PC-3 (cell line): ENCODE results near the gene DZANK1. TPM values are rescaled to one million over a fixed set of nuclear protein-coding genes. Genes with fewer than 3 reads are reported as not detected.

Experiments used
- ATAC-seq: fragments of 200-7000 bp; cut with Tn5 transposase; 2 replicates; pipeline ENCODE4 v1.9.1; 2020; ENCODE audit warnings: mild to moderate bottlenecking, moderate library complexity
- BruUV-seq: library from RNA; stranded (reverse); fragments of 400-500 nt; replicated peaks from 2 replicates; lab custom pipeline; 2021; lab: Mats Ljungman, UMichigan
- CTCF ChIA-PET: fragments of 300-600 bp; sonication (Branson Sonifier 250); formaldehyde crosslinking; loops from one replicate; lab custom pipeline; 2022; ENCODE audit warnings: antibody characterized with exemption; lab: Charles Lee
- POLR2A ChIA-PET: fragments of 300-600 bp; sonication (Branson Sonifier 250); formaldehyde crosslinking; loops from one replicate; lab custom pipeline; 2022; ENCODE audit warnings: antibody characterized with exemption; ENCODE audit not compliant: unreplicated experiment; lab: Charles Lee
- DNase-seq: peaks from one replicate; pipeline ENCODE4 v3.0.0-alpha.2; 2015
- H2AFZ ChIP-seq: fragments of 300-600 bp; sonication (generic); 2 replicates; pipeline ENCODE4 v1.6.0; 2016; ENCODE audit warnings: antibody characterized with exemption, low read length
- H3F3A ChIP-seq: fragments of 300-600 bp; sonication (generic); one replicate; pipeline ENCODE4 v1.6.0; 2017; ENCODE audit warnings: antibody characterized with exemption, low read length, control low read depth, mild to moderate bottlenecking; ENCODE audit not compliant: unreplicated experiment
- H3K27ac ChIP-seq: fragments of 300-600 bp; sonication (generic); 2 replicates; pipeline ENCODE4 v1.5.1; 2016; ENCODE audit warnings: mild to moderate bottlenecking, low read length
- H3K27me3 ChIP-seq: fragments of 300-600 bp; sonication (generic); 2 replicates; pipeline ENCODE4 v1.6.1; 2016; ENCODE audit warnings: low read length, mixed read lengths
- H3K36me3 ChIP-seq: fragments of 300-600 bp; sonication (generic); 2 replicates; pipeline ENCODE4 v1.6.1; 2016; ENCODE audit warnings: low read depth, mixed run types, low read length, mixed read lengths
- H3K4me1 ChIP-seq: fragments of 300-600 bp; sonication (generic); 2 replicates; pipeline ENCODE4 v1.5.1; 2016; ENCODE audit warnings: low read length; ENCODE audit not compliant: insufficient read depth
- H3K4me2 ChIP-seq: fragments of 300-600 bp; sonication (generic); 2 replicates; pipeline ENCODE4 v1.6.0; 2016; ENCODE audit warnings: low read length
- H3K4me3 ChIP-seq: fragments of 300-600 bp; sonication (generic); 2 replicates; pipeline ENCODE4 v1.5.1; 2016; ENCODE audit warnings: mild to moderate bottlenecking, low read length, mixed read lengths
- H3K79me2 ChIP-seq: fragments of 300-600 bp; sonication (generic); 2 replicates; pipeline ENCODE4 v1.6.1; 2017; ENCODE audit warnings: low read length, mixed read lengths
- H3K9ac ChIP-seq: fragments of 300-600 bp; sonication (generic); 2 replicates; pipeline ENCODE4 v1.6.0; 2016; ENCODE audit warnings: mild to moderate bottlenecking, low read length
- H3K9me2 ChIP-seq: fragments of 300-600 bp; sonication (generic); replicated peaks from 2 replicates; pipeline ENCODE4 v1.6.1; 2016; ENCODE audit warnings: mixed run types, low read length, mixed read lengths
- H3K9me3 ChIP-seq: fragments of 300-600 bp; sonication (generic); 2 replicates; pipeline ENCODE4 v1.6.1; 2016; ENCODE audit warnings: low read length, mixed read lengths
- H4K20me1 ChIP-seq: fragments of 300-600 bp; sonication (generic); 2 replicates; pipeline ENCODE4 v1.6.1; 2016; ENCODE audit warnings: low read length, mixed read lengths
- EZH2 ChIP-seq: fragments of 300-600 bp; sonication (generic); IDR thresholded peaks from one replicate; pipeline ENCODE4 v1.6.1; 2017; ENCODE audit warnings: antibody characterized with exemption, mild to moderate bottlenecking, low read length; ENCODE audit not compliant: unreplicated experiment
- EZH2phosphoT487 ChIP-seq: fragments of 300-600 bp; sonication (generic); IDR thresholded peaks from 2 replicates; pipeline ENCODE4 v1.6.1; 2018; ENCODE audit warnings: mild to moderate bottlenecking, antibody characterized with exemption, low read length, borderline replicate concordance
- intact Hi-C: fragments of 100-400 bp; cut with micrococcal nuclease; formaldehyde crosslinking; loops from 2 replicates; pipeline ENCODE4 v1.9.0; 2023
- total RNA-seq: library from RNA; depleted of rRNA; stranded (reverse); fragments of >200 nt; gene quantifications from 2 replicates; pipeline ENCODE4 v1.2.3, GENCODE V29; 2014
- TF ChIP-seq, protein P1 (sequence below): fragments of 300-600 bp; sonication (generic); conservative IDR thresholded peaks from 2 replicates; pipeline ENCODE4 v1.5.1; 2017; ENCODE audit warnings: antibody characterized with exemption, low read depth, mild to moderate bottlenecking, low read length

DZANK1 gene
- total RNA-seq, 1 experiment from 2014 or later, result 3.2 TPM

DNA sequence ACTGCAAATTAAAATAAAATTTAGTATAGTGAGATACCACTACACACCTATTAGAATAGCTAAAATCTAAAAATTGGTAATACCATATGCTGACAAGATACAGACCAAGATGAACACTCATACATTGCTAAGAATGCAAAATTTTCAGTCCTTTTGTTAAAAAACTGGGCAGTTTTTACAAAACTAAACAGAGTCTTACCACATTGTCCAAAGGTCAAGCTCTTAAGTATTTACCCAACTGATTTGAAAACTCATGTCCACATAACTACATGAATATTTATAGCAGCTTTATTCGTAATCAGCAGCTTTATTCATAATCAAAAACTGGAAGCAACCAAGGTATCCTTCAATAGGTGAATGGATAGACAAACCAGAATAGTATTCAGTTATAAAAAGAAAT is 10.4 kb upstream of the DZANK1 start:
- BruUV-seq, result no TSS peak
- Histone ChIP-seq H4K20me1 (no peaks in the 10 kb centered on the region), H2AFZ (no peak overlapping the region), H3K27ac (no peak overlapping the region), H3K9me2 (no peaks in the 10 kb centered on the region), H3K4me1 (no peaks in the 10 kb centered on the region), H3K4me2 (no peak overlapping the region), H3K4me3 (no peak overlapping the region), H3K9me3 (no peaks in the 10 kb centered on the region), H3K79me2 (no peaks in the 10 kb centered on the region), H3K9ac (no peak overlapping the region), H3F3A (peaks cover 3% of the 10 kb centered on the region), H3K27me3 (no peaks in the 10 kb centered on the region), H3K36me3 (peaks cover 54% of the 10 kb centered on the region)
- CTCF ChIA-PET, result no interaction called here
- POLR2A ChIA-PET, result no interaction called here
- no peak for DNase-seq
- intact Hi-C loops, result no loop called here
- TF ChIP-seq EZH2 (no peak), EZH2phosphoT487 (no peak)
- TF ChIP-seq, protein P1, sequence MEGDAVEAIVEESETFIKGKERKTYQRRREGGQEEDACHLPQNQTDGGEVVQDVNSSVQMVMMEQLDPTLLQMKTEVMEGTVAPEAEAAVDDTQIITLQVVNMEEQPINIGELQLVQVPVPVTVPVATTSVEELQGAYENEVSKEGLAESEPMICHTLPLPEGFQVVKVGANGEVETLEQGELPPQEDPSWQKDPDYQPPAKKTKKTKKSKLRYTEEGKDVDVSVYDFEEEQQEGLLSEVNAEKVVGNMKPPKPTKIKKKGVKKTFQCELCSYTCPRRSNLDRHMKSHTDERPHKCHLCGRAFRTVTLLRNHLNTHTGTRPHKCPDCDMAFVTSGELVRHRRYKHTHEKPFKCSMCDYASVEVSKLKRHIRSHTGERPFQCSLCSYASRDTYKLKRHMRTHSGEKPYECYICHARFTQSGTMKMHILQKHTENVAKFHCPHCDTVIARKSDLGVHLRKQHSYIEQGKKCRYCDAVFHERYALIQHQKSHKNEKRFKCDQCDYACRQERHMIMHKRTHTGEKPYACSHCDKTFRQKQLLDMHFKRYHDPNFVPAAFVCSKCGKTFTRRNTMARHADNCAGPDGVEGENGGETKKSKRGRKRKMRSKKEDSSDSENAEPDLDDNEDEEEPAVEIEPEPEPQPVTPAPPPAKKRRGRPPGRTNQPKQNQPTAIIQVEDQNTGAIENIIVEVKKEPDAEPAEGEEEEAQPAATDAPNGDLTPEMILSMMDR, result no peak
- ATAC-seq, result no peak

DNA sequence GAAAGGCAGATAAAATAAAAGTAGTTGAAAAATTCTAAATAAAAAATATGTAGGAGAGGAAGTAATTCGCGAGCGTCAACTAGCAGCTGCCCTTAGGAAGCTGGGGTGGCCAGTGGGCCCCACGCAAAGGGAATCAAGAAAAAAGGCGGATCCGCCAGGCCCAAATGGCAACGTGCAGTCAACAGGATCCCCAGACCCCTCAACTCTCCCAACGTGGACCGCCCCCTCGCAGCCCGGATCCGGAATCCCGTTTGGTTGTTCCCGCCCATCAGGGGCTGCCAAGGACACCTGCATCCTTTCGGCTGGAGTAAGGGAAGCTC is 296 bp downstream of the DZANK1 start:
- H3K9me2 ChIP-seq, result no peaks in the 10 kb centered on the region
- H3K36me3 ChIP-seq, result peaks cover 11% of the 10 kb centered on the region; the same call in 1 of the 2 replicates
- ChIA-PET POLR2A (interaction anchor here (0.6 to 1.9 kb wide), 3 partner anchors 15 to 41 kb away, joined by 5 to 13 read pairs (median 9); partner anchors contain the start of genes RBBP9 and SEC23B), CTCF (interaction anchor here (0.7 kb wide), 1 partner anchor 30 kb away, joined by 3 read pairs; no protein-coding TSS in a partner anchor)
- H3K4me1 ChIP-seq, result peaks cover 16% of the 10 kb centered on the region
- no TSS peak for BruUV-seq
- DNase-seq (no peak), ATAC-seq (peak; percentile 76)
- H3K4me2 ChIP-seq, result peak overlapping the region; percentile 92
- no peak overlapping the region for H3K27ac ChIP-seq
- no peaks in the 10 kb centered on the region for H3F3A ChIP-seq
- TF ChIP-seq EZH2phosphoT487 (no peak), EZH2 (no peak)
- TF ChIP-seq, protein P1, result no peak
- H3K9me3 ChIP-seq, result no peaks in the 10 kb centered on the region
- H3K27me3 ChIP-seq, result no peaks in the 10 kb centered on the region
- H2AFZ ChIP-seq, result peak overlapping the region; percentile 96
- intact Hi-C loops, result loop anchor here (5.0 kb wide), 2 partner anchors 76 to 121 kb away; partner anchors contain the start of gene DTD1
- H4K20me1 ChIP-seq, result 0 out of 2 replicates have a peak, but pooled peaks cover 5% of the 10 kb centered on the region
- peak overlapping the region; percentile 90 for H3K4me3 ChIP-seq
- peak overlapping the region; percentile 90 for H3K9ac ChIP-seq
- peaks cover 44% of the 10 kb centered on the region for H3K79me2 ChIP-seq

GRCh38 chr20:18465536-18466200 is 1.2 kb downstream of the DZANK1 start:
- peak overlapping the region; percentile 96 for H2AFZ ChIP-seq
- peaks cover 16% of the 10 kb centered on the region for H3K4me1 ChIP-seq
- DNase-seq (no peak), ATAC-seq (no peak)
- BruUV-seq, result no TSS peak
- H3K36me3 ChIP-seq, result peaks cover 11% of the 10 kb centered on the region; the same call in 1 of the 2 replicates
- ChIA-PET CTCF (interaction anchor here (0.6 kb wide), 1 partner anchor 52 kb away, joined by 3 read pairs; no protein-coding TSS in a partner anchor), POLR2A (interaction anchor here (0.6 kb wide), 1 partner anchor 362 kb away, joined by 7 read pairs; no protein-coding TSS in a partner anchor)
- H3K9ac ChIP-seq, result peak overlapping the region; percentile 90; the same call in 1 of the 2 replicates
- no peaks in the 10 kb centered on the region for H3K9me2 ChIP-seq
- H3K9me3 ChIP-seq, result no peaks in the 10 kb centered on the region
- H3K4me3 ChIP-seq, result peak overlapping the region; percentile 90
- no peak overlapping the region for H3K27ac ChIP-seq
- TF ChIP-seq, protein P1, result no peak
- TF ChIP-seq EZH2phosphoT487 (no peak), EZH2 (no peak)
- peaks cover 37% of the 10 kb centered on the region for H3K79me2 ChIP-seq
- H3F3A ChIP-seq, result no peaks in the 10 kb centered on the region
- H4K20me1 ChIP-seq, result 0 out of 2 replicates have a peak, but pooled peaks cover 5% of the 10 kb centered on the region
- H3K27me3 ChIP-seq, result no peaks in the 10 kb centered on the region
- peak overlapping the region; percentile 92 for H3K4me2 ChIP-seq
- intact Hi-C loops, result loop anchor here (5.0 kb wide), 2 partner anchors 77 to 122 kb away; partner anchors contain the start of gene DTD1
